Nephron (organoid): ENCODE data around the gene CECR2.
A peak's percentile ranks its signal among the peaks of the same experiment; 100 is the strongest.

Source experiments
- H3K27ac Mint-ChIP-seq, 3 experiments: 2 replicates each; pipeline ENCODE4 v1.8.0; 2020; ENCODE audit warnings: mixed read lengths in 3 of 3, mild to moderate bottlenecking in 2 of 3, moderate library complexity in 1 of 3
- H3K27me3 Mint-ChIP-seq: 2 replicates; pipeline ENCODE4 v1.8.0; 2021; ENCODE audit warnings: low read depth, mild to moderate bottlenecking, moderate library complexity, mixed read lengths
- H3K36me3 Mint-ChIP-seq: 2 replicates; pipeline ENCODE4 v1.8.0; 2020; ENCODE audit warnings: low read depth, mixed read lengths
- H3K4me1 Mint-ChIP-seq: 2 replicates; pipeline ENCODE4 v1.8.0; 2020; ENCODE audit warnings: mixed read lengths
- H3K4me3 Mint-ChIP-seq, 3 experiments: 2 replicates each; pipeline ENCODE4 v1.8.0; 2020; ENCODE audit warnings: mild to moderate bottlenecking in 3 of 3, mixed read lengths in 3 of 3, moderate library complexity in 2 of 3
- H3K9me3 Mint-ChIP-seq: 2 replicates; pipeline ENCODE4 v1.8.0; 2020; ENCODE audit warnings: mixed read lengths
- CTCF ChIP-seq, 3 experiments: fragments of 200-600 bp; sonication (generic); IDR thresholded peaks; one replicate each; pipeline ENCODE4 v1.5.0; 2021; ENCODE audit warnings: antibody characterized with exemption in 3 of 3; ENCODE audit not compliant: unreplicated experiment in 3 of 3

Gene CECR2

DNA sequence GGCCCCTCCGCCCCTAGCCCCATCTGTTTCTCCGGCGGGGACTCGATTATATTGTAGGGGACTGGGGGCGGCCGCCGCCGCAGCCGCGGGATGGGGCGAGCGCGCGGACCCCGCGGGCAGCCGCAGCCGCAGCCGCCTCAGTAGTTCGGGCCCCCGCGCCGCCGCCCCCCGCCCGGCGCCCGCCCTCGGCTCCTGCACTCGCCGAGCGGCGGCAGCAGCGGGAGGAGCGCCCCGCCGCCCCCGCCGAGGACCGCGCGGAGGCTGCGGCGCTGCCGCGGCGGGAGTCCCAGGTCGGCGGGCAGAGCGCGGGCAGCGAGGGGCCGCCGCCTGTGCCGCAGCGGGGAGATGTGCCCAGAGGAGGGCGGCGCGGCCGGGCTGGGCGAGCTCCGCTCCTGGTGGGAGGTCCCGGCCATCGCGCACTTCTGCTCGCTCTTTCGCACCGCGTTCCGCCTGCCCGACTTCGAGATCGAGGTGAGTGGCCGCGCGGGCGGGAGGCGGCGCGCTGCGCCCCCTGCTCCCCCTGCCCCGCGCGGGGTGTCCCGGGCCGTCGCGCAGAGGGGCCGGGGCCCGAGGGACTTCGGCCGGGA, at the start of gene CECR2:
Gene CECR2, plus strand, starts transcription at position 22 of the 587 bp plus-strand sequence. Its CDS starts 324 bp downstream, at position 346.
- Mint-ChIP-seq H3K4me3 (peak within 1 kb of the TSS; percentile 91 to 99 (median 91)), H3K36me3 (no peaks in the 10 kb centered on the region), H3K27ac (peak within 1 kb of the TSS; percentile 80 to 98 (median 95)), H3K27me3 (peaks cover 3% of the 10 kb centered on the region), H3K4me1 (peaks cover 39% of the 10 kb centered on the region), H3K9me3 (no peaks in the 10 kb centered on the region)
- no peak for TF ChIP-seq CTCF (IDR thresholded peaks at IDR 0.05; ENCODE audit: unreplicated experiment in 3 of 3)

- Mint-ChIP-seq H3K4me1 (peaks cover 6% of the 10 kb centered on the region), H3K27me3 (peaks cover 5% of the 10 kb centered on the region), H3K4me3 (no peak overlapping the region), H3K9me3 (no peaks in the 10 kb centered on the region), H3K27ac (no peak overlapping the region), H3K36me3 (no peaks in the 10 kb centered on the region)
- no peak for TF ChIP-seq CTCF (IDR thresholded peaks at IDR 0.05; ENCODE audit: unreplicated experiment in 3 of 3)
These were observed 49.7 kb upstream of the CECR2 start for GRCh38 chr22:17319546-17319945.

DNA sequence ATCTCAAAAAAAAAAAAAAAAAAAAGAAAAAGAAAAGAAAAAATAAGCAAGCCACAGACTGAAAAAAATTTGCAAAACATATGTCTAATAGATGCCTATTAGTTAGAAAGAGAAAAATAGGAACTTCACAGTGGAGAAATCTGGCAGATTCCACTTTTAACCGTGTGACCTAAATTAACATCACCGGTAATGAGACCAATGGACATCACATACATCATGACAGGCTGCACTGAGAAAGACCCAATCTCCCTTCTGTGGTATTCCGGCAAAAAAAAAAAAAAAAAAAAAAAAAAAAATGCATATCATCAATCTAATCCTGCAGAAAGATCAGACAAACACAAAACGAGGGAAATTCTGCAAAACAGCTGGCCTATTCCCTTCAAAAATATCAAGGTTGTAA, 46.7 kb upstream of the CECR2 start:
- Mint-ChIP-seq H3K36me3 (no peaks in the 10 kb centered on the region), H3K27me3 (no peaks in the 10 kb centered on the region), H3K4me3 (no peak overlapping the region), H3K9me3 (no peaks in the 10 kb centered on the region), H3K27ac (no peak overlapping the region), H3K4me1 (peaks cover 6% of the 10 kb centered on the region)
- TF ChIP-seq CTCF (IDR thresholded peaks at IDR 0.05; ENCODE audit: unreplicated experiment in 3 of 3): no peak

- peaks cover 1% of the 10 kb centered on the region for H3K27me3 Mint-ChIP-seq
- no peak overlapping the region for H3K27ac Mint-ChIP-seq
- no peak for TF ChIP-seq CTCF (IDR thresholded peaks at IDR 0.05; ENCODE audit: unreplicated experiment in 3 of 3)
- H3K36me3 Mint-ChIP-seq: no peaks in the 10 kb centered on the region
- no peaks in the 10 kb centered on the region for H3K9me3 Mint-ChIP-seq
- no peaks in the 10 kb centered on the region for H3K4me1 Mint-ChIP-seq
- H3K4me3 Mint-ChIP-seq: no peak overlapping the region
These were observed 37.6 kb upstream of the CECR2 start for GRCh38 chr22:17331690-17332089.

DNA sequence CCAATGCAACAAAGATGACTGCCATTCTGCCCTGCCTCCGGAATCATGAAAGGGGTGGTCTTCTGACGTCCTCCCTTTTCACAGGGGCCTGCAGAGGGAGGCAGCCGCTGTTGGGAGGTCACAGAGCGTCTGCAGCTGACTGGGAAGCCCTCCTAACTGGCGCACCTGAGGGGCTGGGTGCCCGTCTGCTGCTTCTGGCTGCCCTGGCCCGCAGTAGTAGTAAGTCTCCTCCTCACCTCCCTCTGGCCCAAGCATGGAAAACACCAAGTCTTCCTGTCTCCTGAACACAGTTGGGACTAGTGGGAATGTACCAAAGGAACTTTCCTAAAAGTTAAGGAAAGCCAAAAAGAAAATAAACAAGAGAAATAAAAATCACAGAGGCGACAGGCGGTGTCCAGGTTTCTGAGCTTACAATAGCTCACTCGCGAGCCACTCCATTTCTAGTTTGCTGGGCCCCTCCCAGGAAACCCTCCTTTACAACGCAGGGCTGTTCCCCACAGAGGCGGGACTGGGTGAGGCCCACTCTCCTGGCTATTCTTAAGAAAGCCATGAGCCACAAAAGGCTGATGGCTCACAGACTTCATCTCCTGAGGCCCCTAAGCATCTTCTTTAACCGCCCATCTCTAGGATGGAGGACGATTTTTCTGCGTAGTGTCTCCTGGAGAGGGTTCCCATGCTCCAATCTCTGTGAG, 37.0 kb upstream of the CECR2 start:
- no peak overlapping the region for H3K27ac Mint-ChIP-seq
- no peaks in the 10 kb centered on the region for H3K9me3 Mint-ChIP-seq
- H3K27me3 Mint-ChIP-seq: peaks cover 4% of the 10 kb centered on the region
- no peak for TF ChIP-seq CTCF (IDR thresholded peaks at IDR 0.05; ENCODE audit: unreplicated experiment in 3 of 3)
- no peaks in the 10 kb centered on the region for H3K4me1 Mint-ChIP-seq
- H3K4me3 Mint-ChIP-seq: no peak overlapping the region
- H3K36me3 Mint-ChIP-seq: no peaks in the 10 kb centered on the region

DNA sequence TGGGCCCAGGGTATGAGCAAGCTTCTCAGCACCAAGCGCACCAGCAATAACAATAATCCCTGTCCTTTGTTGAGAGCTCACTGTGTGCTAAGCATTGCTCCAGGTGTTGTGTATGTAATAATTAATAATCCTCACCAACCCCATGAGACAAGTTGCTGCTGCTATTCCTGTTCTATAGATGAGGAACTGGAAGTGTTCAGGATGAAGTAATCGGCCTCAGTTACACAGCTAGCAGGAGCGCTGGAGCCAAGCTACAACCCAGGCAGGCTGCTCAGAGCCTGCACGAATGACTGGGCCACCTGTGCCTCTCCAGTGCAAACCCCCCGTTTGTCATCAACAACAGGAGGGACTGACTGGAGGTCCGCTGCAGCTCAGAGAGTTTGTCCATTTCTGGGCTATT, 35.2 kb upstream of the CECR2 start:
- H3K27ac Mint-ChIP-seq: peak overlapping the region in 2 of 3 experiments; percentile 14 to 25
- no peaks in the 10 kb centered on the region for H3K36me3 Mint-ChIP-seq
- peaks cover 4% of the 10 kb centered on the region for H3K27me3 Mint-ChIP-seq
- no peaks in the 10 kb centered on the region for H3K4me1 Mint-ChIP-seq
- no peak for TF ChIP-seq CTCF (IDR thresholded peaks at IDR 0.05; ENCODE audit: unreplicated experiment in 3 of 3)
- no peaks in the 10 kb centered on the region for H3K9me3 Mint-ChIP-seq
- no peak overlapping the region for H3K4me3 Mint-ChIP-seq
